ENCODE data around the gene NBL1.

The NBL1 gene, protein sequence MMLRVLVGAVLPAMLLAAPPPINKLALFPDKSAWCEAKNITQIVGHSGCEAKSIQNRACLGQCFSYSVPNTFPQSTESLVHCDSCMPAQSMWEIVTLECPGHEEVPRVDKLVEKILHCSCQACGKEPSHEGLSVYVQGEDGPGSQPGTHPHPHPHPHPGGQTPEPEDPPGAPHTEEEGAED

GRCh38 chr1:19643602-19644394 is at the start of gene NBL1:
Gene NBL1 (plus strand): TSS chr1:19644311. CDS start chr1:19655031, 10,720 bp downstream.
- peak; percentile 50 for DNase-seq (ENCODE audit: low read depth)

DNA sequence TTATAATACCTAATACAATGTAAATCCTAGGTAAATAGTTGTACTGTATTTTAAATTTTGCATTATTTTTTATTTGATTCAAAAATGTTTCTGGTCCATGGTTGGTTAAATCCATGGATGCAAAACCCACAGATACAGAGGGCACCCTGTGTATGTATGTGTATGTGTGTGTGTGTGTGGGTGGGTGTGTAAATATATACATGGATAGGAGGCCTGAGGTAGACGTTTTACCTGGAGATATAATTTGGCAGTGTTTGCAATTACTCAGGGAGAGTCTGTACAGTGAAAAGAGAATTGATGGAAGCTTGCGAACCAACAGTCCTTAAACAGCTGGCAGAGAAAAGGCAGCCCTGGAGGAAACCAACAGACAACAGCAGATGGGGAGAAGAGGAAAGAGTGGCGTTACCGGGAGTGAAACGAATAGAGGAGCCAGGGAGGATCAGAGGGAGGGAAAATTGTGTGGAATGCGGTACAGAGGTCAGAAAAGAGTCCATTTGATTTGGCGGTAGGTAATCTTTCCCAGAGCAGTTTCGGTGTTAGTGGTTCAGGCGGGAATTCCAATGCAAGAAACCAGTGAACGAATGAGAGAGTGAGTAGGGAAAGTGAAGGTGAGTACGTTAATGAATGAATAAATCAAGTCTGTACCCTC is 47.9 kb upstream of the NBL1 start:
- no peak for DNase-seq (ENCODE audit: low read depth)

GRCh38 chr1:19596714-19597495 is 47.2 kb upstream of the NBL1 start:
- DNase-seq (ENCODE audit: low read depth): peak; percentile 96

DNA sequence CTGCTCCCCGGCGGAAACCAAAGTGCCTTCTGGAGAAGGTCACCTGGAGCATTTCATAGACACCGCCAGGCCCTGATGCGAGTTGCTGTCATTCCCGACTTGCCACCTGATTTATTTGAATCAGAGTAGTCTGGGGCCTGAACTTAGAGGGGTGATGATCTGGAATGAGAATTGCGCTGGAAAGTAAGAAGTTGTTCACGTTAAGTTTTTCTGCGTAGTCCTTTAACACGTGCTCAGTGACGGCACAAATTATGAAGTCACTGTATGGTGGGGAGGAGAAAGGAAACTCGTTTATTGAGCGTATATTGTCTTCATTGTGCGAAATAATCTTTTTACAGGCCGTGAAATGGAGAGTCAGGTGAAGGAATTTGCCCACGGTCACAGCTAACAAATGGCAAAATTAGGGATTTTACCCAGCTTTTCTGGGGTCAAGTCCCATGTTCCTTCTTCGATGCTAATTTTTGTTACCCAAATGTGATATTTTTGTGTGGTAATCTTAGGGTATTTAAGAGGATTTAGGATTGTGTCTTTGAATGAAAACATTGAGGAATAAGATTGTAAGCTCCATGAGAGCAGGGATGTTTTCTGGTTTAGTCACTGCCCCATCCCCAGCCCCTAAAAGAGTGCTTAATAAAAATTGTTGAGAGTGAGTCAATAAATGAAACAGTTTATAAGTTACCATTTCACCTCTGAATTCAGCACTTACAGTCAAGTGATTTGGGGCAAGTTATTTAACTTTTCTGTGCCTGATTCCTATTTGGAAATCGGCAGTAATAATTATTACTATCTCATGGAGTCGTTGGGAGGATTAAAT is 46.4 kb upstream of the NBL1 start:
- peak; percentile 41 for DNase-seq (ENCODE audit: low read depth)

DNA sequence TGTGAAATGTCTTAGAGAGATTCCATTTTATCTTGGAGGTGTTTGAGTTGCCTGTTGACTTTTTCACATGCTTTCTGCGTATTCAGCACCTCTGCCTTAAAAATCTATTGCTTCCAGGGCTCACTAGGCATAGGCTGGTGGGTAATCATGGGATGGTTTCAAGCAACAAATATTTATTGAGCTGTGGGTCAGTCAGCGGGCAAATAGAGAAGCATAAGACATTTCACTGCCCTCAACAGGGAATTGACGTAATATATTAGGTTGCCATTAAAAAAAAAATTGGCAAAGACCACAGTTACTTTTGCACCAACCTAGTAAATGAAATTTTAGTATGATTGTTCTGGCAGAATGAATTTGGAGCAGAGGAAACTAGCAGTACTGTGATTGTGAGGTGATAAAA is 44.3 kb upstream of the NBL1 start:
- DNase-seq (ENCODE audit: low read depth): no peak

- DNase-seq (ENCODE audit: low read depth): no peak
Measured at GRCh38 chr1:19602486-19602885, 41.6 kb upstream of the NBL1 start.

DNA sequence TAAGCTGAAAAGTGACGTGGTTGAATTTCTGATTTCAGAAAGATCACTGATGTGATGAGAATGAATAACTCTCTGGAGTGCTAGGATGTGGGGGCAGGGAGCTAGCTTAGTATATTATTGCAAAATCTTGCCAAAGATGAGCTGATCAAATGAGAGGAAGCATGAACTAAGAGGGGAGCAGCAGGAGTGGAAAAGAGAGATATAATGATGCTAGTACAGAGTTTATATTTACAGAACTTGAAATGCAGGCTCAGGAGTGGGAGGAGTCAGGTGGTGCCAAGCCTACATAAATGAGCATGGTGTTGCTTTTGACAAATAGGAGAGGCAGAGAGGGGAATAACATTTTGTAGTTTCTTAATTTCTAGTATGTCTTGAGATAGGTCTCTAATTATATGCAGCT is 38.1 kb upstream of the NBL1 start:
- DNase-seq (ENCODE audit: low read depth): no peak

DNA sequence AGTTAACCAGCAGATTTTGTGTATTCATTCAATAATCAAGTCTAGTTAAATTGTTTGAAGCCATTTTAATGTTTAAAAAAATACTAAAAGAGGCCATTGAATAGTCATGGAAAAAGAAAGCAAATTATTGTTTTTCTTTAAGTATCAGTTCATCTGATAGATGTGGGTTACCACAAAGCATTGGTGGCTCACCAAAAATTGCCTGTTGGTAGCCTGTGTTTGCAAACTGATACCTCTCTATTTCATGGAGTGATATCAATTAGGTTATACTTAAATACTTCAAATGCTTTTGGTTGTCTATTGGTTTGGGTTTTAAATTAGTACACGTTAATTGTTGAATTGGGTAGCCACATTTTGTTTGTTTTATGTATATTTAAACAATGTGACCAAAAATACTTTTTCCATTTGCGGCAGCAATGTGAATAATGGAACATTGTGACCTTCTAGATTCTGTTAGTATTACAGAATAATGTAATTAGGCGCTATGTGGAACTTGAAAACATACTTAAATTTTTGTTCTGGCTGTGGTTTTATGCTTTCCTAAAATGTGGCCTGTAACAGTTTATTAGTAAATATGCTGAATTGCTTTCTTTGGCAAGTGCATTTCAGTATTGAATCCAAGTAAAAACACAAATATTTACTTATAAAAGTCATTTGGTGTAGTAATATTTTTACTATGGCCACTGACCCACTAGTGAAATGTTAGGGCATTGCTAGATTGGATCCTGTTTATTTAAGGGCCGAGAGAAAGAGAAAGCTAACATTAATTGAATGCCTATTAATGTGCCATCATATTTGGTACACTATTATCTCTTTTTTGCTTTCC is 37.1 kb upstream of the NBL1 start:
- peak; percentile 9 for DNase-seq (ENCODE audit: low read depth)

DNA sequence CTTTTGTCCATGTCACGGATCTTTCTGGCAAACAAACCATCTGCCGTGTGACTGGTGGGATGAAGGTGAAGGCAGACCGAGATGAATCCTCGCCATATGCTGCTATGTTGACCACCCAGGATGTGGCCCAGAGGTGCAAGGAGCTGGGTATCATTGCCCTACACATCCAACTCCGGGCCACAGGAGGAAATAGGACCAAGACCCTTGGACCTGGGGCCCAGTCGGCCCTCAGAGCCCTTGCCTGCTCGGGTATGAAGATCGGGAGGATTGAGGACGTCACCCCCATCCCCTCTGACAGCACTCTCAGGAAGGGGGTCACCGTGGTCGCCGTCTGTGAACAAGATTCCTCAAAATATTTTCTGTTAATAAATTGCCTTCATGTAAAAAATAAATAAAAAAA is 35.9 kb upstream of the NBL1 start:
- no peak for DNase-seq (ENCODE audit: low read depth)

GRCh38 chr1:19610282-19610981 is 33.7 kb upstream of the NBL1 start:
- no peak for DNase-seq (ENCODE audit: low read depth)

DNA sequence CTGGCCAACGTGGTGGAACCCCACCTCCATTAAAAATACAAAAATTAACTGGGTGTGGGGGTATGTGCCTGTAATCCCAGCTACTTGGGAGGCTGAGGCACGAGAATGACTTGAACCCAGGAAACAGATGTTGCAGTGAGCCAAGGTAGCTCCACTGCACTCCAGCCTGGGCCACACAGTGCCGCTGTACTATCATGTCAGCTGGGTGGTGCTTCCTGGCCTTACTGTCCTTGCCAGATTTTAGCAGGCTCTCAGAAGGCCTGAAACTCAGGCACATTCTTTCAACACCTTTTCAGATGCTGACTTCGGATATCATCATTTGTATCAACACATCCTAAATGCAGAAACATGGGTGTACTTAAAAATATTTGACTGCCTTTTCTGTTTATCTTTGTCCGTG is 31.6 kb upstream of the NBL1 start:
- DNase-seq (ENCODE audit: low read depth): no peak

- no peak for DNase-seq (ENCODE audit: low read depth)
Measured at GRCh38 chr1:19613171-19613703, 30.9 kb upstream of the NBL1 start.

GRCh38 chr1:19615438-19615837 is 28.7 kb upstream of the NBL1 start:
- no peak for DNase-seq (ENCODE audit: low read depth)

- no peak for DNase-seq (ENCODE audit: low read depth)
Measured at GRCh38 chr1:19616489-19616888, 27.6 kb upstream of the NBL1 start.

DNA sequence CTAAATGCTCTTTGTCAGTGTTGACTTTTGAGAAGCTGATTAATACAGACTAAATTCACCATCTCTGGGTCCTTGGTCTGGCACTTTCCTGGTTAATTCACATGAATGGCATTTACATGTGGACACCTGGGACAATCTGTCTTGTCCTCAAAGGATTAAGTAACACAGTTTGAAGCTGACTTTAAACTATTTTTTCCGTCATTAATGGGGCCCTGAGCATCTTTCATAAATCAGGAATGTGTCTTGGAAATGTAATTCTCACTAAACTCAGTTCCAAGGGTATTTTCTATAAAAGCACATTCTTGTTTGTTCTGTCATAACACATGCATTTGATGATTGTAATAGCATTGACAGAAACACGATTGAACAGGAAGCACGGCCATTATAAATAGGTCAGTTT is 26.7 kb upstream of the NBL1 start:
- no peak for DNase-seq (ENCODE audit: low read depth)

DNA sequence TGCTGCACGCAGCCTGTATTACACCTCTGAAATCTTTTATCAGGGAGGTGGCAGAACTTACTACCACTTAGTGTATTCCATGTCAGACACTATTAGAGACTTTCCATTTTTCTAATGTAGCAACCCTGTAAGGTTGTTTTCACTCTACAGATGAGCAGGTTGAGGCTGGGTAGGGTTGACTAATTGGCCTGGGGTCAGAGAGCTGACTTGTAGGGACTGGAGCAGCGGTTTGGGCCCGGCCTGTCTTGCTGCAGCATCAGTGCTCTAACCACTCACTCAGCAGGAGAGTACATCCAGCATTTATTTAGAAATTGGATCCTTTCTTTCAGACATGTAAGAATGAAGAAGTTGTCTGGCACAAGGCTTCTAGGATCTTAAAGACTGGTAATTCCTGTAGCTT is 25.7 kb upstream of the NBL1 start:
- DNase-seq (ENCODE audit: low read depth): no peak

DNA sequence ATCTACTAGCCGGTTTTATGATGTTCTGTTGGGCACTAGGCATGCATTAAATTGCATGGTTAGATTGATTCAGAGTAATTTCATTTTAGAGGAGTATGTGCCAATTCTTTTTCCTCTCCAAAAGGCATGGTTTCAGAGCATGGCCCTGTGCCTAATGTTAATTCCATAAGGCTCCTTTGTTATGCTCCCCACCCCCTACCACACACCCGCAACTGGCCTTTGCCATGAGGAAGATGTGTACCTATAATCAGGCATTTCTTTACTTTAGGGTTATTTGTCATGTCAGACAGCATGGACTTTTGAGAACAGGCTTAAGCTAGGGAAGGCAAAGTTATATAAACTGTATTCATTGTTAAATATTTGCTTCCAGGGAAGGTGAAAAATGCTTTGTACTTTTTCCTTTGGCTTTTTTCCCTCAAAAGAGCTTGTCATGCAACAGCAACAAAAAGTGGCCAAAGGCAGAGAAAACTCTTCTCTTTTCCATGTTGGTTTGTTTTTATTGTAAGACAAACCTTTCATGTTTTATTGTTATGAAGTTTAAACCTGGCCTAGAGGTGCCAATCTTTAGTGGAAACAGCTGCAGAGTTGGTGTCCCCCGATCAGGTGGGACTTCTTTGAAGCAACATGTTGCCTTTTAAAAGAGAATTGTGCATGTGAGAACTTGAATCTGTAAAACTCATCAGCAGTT is 24.3 kb upstream of the NBL1 start:
- DNase-seq (ENCODE audit: low read depth): no peak

DNA sequence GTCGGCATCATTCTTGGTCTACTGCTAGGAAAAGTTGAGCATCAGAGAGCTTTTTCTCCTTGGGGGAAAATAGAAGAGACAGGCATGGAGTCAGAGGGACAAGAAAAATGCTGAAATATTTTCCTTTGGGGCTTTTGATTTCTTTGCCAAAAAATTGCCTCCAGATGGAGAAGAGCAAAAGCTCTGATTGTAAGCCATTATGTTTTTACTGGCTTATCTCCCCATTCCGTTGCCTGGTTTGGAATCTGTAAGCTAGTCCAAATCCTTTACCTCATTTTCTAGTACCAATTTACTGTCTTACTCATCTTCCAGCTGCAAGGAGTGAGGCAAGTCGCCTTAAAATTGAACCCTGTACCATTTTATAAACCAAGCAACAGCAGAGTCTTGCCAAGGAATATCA is 23.3 kb upstream of the NBL1 start:
- DNase-seq (ENCODE audit: low read depth): no peak

- DNase-seq (ENCODE audit: low read depth): no peak
Measured at GRCh38 chr1:19621274-19621950, 22.7 kb upstream of the NBL1 start.

Measured in activated gamma-delta T cell treated with anti-CD3 and anti-CD28 coated beads, Interleukin-2, amount 50 U/mL, for 16 hours (primary cell).